Mucosa of descending colon (tissue), 3 donors: Measurements from ENCODE around the gene HTRA3. TPM values are rescaled to one million over a fixed set of nuclear protein-coding genes. Genes with fewer than 3 reads are reported as not detected.

Experiments used
- ATAC-seq: fragments of 200-7000 bp; cut with Tn5 transposase; one replicate; pipeline ENCODE4 v1.9.1; 2020; ENCODE audit warnings: mild to moderate bottlenecking, moderate library complexity
- DNase-seq, 3 donors: peaks; one replicate each; pipeline ENCODE4 v3.0.0-alpha.2; 2020
- H3K36me3 ChIP-seq: fragments of 200-600 bp; one replicate; pipeline ENCODE4 v1.8.0; 2021; ENCODE audit warnings: low read depth, mild to moderate bottlenecking
- H3K4me1 ChIP-seq: fragments of 200-600 bp; one replicate; pipeline ENCODE4 v1.8.0; 2021; ENCODE audit warnings: low read depth, mild to moderate bottlenecking
- H3K4me3 ChIP-seq: fragments of 200-600 bp; one replicate; pipeline ENCODE4 v1.8.0; 2021; ENCODE audit warnings: mild to moderate bottlenecking
- H3K9me3 ChIP-seq: fragments of 200-600 bp; one replicate; pipeline ENCODE4 v1.8.0; 2021; ENCODE audit warnings: mild to moderate bottlenecking
- CTCF ChIP-seq: fragments of 200-600 bp; IDR thresholded peaks from one replicate; pipeline ENCODE4 v1.8.0; 2022; ENCODE audit warnings: antibody characterized with exemption, mild to moderate bottlenecking
- intact Hi-C, 2 donors: fragments of 100-400 bp; cut with DNase I in 1 of 2; cut with micrococcal nuclease in 1 of 2; formaldehyde crosslinking; loops; one replicate each; pipeline versions ENCODE4 v1.11.0 to v1.11.1; 2022; cut with DNase I, micrococcal nuclease
- total RNA-seq, 3 donors: library from RNA; stranded (reverse); fragmentation: NEBNext Ultra II Directional in 2 of 3; extraction: Animal tissue kit (Norgen Biotek cat#: 25700) in 2 of 3; gene quantifications; one replicate each; pipeline versions ENCODE4 v1.2.1 to v1.2.4, GENCODE V29; 2021 to 2023
- donor health status: DM: no; HTN: no; CAD: no; lungs with moderate emphysema.
- donor health status: DM: no; HTN: no; CAD: no.
- donor health status: DM: no; HTN: yes; CAD: no.

HTRA3 gene
- total RNA-seq, 3 donors from 2014 or later: 2.5 to 18.5 (median 4.2) TPM

DNA sequence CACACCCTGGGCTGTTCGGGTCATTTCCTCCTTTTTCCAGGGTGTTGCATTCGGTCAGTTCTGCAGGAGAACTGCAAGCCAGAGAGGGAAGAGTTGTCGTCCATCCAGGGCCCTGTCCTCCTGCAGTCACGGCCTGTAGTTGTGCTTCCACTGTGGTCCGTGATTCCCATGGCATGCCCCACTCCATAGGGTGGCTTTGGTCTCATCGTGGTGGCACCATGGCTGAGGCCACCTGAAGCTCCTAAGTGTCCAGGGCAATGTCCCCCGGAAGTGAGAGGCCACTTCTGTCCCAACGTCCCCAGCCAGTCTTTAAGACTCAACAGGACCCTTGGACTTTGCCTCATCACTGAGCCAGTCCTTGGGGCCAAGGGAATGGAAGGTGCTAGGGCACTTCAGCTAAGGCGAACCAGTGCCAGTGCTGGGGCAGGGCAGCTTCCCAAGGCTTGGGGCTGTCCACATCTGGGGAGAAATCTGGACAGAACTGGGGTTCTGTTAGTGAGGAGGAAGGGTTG lies 83.7 kb downstream of the HTRA3 start:
- Histone ChIP-seq H3K36me3 (no peaks in the 10 kb centered on the region), H3K9me3 (no peaks in the 10 kb centered on the region), H3K4me3 (no peak overlapping the region), H3K4me1 (no peaks in the 10 kb centered on the region)
- intact Hi-C loops: no loop called here
- TF ChIP-seq CTCF: no peak
- ATAC-seq (no peak), DNase-seq (no peak)

- H3K4me3 ChIP-seq: no peak overlapping the region
- DNase-seq (no peak), ATAC-seq (no peak)
- H3K4me1 ChIP-seq: no peaks in the 10 kb centered on the region
- intact Hi-C loops: no loop called here
- no peak for TF ChIP-seq CTCF
- no peaks in the 10 kb centered on the region for H3K36me3 ChIP-seq
- no peaks in the 10 kb centered on the region for H3K9me3 ChIP-seq
These were observed 84.4 kb downstream of the HTRA3 start for GRCh38 chr4:8353912-8354453.

DNA sequence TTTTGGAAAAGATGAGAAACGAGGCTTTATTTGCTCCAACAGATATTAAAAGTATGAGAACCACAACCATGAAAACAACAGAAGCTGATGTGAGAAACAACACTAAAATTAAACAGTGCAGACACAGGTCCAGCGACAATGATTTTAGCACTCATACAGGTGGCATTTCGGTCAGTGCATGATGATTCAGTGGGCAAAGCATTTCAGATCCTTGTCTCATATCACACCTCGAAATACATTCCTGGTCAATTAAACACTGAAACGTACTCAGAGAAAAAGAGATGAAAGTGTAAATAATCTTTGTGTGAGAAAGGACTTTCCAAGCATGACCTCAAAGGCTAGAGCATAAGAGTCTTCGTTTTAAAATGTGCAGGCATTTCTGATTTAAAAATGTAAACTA lies 85.8 kb downstream of the HTRA3 start:
- Histone ChIP-seq H3K4me3 (no peak overlapping the region), H3K4me1 (no peaks in the 10 kb centered on the region), H3K36me3 (no peaks in the 10 kb centered on the region), H3K9me3 (no peaks in the 10 kb centered on the region)
- ATAC-seq (no peak), DNase-seq (no peak)
- no peak for TF ChIP-seq CTCF
- intact Hi-C loops: no loop called here

DNA sequence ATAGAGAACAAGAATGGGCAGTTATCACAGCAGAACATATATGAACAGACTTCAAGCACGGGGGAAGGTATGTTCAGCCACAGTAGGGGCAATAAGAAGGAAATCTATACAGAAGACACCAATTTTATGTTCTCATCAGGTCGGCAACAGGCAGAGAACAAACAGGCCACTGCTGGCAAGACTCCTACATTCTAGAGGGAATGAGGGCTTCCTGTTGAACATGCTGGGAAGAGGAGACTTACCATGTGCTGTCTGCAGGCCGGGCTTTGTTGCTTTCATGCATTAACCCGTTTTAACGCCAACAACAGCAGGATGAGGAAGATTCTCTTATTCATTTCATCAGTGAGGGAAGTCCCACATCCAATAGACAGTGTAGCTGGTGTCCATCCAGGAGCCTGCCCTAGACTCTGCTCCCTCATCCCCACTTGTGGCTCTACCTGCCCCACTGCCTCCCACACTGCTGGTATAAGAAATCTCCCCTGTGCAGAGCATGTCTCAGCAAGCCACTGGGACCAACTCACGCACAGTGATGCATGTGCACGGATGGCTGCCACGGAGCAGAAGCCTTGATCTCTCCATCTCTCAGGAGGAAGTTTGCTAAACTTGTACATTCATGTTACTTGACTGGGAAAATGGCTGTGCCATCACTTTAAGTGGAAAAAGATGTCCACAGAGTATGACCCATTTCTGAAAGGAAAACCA lies 86.5 kb downstream of the HTRA3 start:
- H3K9me3 ChIP-seq: no peaks in the 10 kb centered on the region
- intact Hi-C loops: no loop called here
- H3K4me1 ChIP-seq: no peaks in the 10 kb centered on the region
- no peak for DNase-seq
- H3K36me3 ChIP-seq: no peaks in the 10 kb centered on the region
- no peak for TF ChIP-seq CTCF
- H3K4me3 ChIP-seq: no peak overlapping the region
- ATAC-seq: no peak

Other genes starting within 250 kb of the HTRA3 start
- gene ABLIM2, start 110.9 kb upstream of the HTRA3 start, total RNA-seq: 10 to 100 TPM; 15.0 to 15.8 (median 15.5) TPM
- 10 to 100 TPM; 10.3 to 13.6 (median 11.7) TPM for gene SH3TC1, start 70.5 kb upstream of the HTRA3 start, total RNA-seq
- 10 to 100 TPM; 22.4 to 34.7 (median 26.0) TPM for gene ACOX3, start 171.0 kb downstream of the HTRA3 start, total RNA-seq
- gene TRMT44, start 171.0 kb downstream of the HTRA3 start, total RNA-seq: 10 to 100 TPM; 14.0 to 21.7 (median 17.1) TPM